Large intestine (tissue), 3 donors: ENCODE results near the gene MYOG. TPM values are rescaled to one million over a fixed set of nuclear protein-coding genes. Genes with fewer than 3 reads are reported as not detected.

Experiments
- DNase-seq, 2 donors: peaks; one replicate each; pipeline versions ENCODE4 v3.0.0 to v3.0.0-alpha.2; 2013
- H3K27ac ChIP-seq: one replicate; pipeline ENCODE4 v1.5.1; 2013; ENCODE audit warnings: low read length
- H3K27me3 ChIP-seq: 2 replicates; pipeline ENCODE4 v1.6.1; 2013; ENCODE audit warnings: low read length; ENCODE audit not compliant: control insufficient read depth, insufficient read depth
- H3K36me3 ChIP-seq: 2 replicates; pipeline ENCODE4 v1.6.1; 2013; ENCODE audit warnings: low read length; ENCODE audit not compliant: control insufficient read depth, insufficient read depth
- H3K4me1 ChIP-seq: one replicate; pipeline ENCODE4 v1.6.1; 2013; ENCODE audit warnings: low read length; ENCODE audit not compliant: control insufficient read depth, insufficient read depth
- H3K4me3 ChIP-seq: one replicate; pipeline ENCODE4 v1.5.1; 2013; ENCODE audit warnings: low read length
- H3K9me3 ChIP-seq: one replicate; pipeline ENCODE4 v1.6.1; 2013; ENCODE audit warnings: mild to moderate bottlenecking, low read depth, low read length, moderate library complexity; ENCODE audit not compliant: control insufficient read depth
- WGBS: methylation state at CpG from one replicate; pipeline ENCODE4 v1.1.5; 2013; ENCODE audit warnings: low lambda C conversion rate; ENCODE audit not compliant: insufficient coverage; 5-methylcytosine and 5-hydroxymethylcytosine counted together
- polyA plus RNA-seq: library from polyadenylated mRNA; unstranded; fragments of 120-200 nt; gene quantifications from one replicate; pipeline ENCODE4 v1.2.1, GENCODE V29; 2013

MYOG gene
- polyA plus RNA-seq, 1 donor, result 0.66 TPM

- Histone ChIP-seq H3K9me3 (peaks cover 11% of the 10 kb centered on the region), H3K36me3 (no peaks in the 10 kb centered on the region), H3K4me1 (no peaks in the 10 kb centered on the region), H3K27me3 (peaks cover 4% of the 10 kb centered on the region), H3K27ac (no peak overlapping the region), H3K4me3 (no peak overlapping the region)
- no peak for DNase-seq
- WGBS, result no CpG with 5 or more reads among the region's 8 CpGs
Observed at GRCh38 chr1:203098914-203099520, 13.2 kb upstream of the MYOG start.

- Histone ChIP-seq H3K36me3 (no peaks in the 10 kb centered on the region), H3K4me3 (no peak overlapping the region), H3K27ac (no peak overlapping the region), H3K9me3 (peaks cover 11% of the 10 kb centered on the region), H3K27me3 (peaks cover 4% of the 10 kb centered on the region), H3K4me1 (no peaks in the 10 kb centered on the region)
- WGBS, result no CpG with 5 or more reads among the region's 1 CpG
- no peak for DNase-seq
Observed at GRCh38 chr1:203098445-203098844, 12.6 kb upstream of the MYOG start.

- H3K36me3 ChIP-seq, result no peaks in the 10 kb centered on the region
- no CpG with 5 or more reads among the region's 1 CpG for WGBS
- peaks cover 11% of the 10 kb centered on the region for H3K9me3 ChIP-seq
- no peak for DNase-seq
- no peak overlapping the region for H3K27ac ChIP-seq
- H3K4me1 ChIP-seq, result no peaks in the 10 kb centered on the region
- no peak overlapping the region for H3K4me3 ChIP-seq
- H3K27me3 ChIP-seq, result peaks cover 5% of the 10 kb centered on the region
Observed at GRCh38 chr1:203097001-203097400, 11.2 kb upstream of the MYOG start.

DNA sequence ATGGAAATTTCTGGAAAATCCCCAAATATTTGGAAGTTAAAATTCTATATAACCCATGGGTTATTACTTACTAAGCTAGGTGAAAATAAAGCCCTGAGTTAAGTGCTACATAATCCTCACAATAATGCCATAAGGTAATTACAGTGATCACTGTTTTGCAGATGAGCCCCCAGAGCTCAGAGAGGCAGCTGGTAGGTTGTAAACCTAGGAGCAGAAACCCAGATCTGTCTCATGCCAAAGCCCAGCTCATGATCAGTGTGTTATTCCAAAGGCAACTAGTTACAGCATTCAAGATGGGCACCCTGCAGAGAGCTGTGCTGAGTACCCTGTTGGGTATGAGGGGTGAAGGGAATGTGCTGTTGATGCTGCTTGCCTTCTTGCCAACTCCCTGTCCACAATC is 10.8 kb upstream of the MYOG start:
- H3K27ac ChIP-seq, result no peak overlapping the region
- H3K36me3 ChIP-seq, result no peaks in the 10 kb centered on the region
- no peaks in the 10 kb centered on the region for H3K4me1 ChIP-seq
- peaks cover 8% of the 10 kb centered on the region for H3K27me3 ChIP-seq
- DNase-seq, result no peak
- peaks cover 11% of the 10 kb centered on the region for H3K9me3 ChIP-seq
- H3K4me3 ChIP-seq, result no peak overlapping the region

GRCh38 chr1:203095061-203095690 is 9.4 kb upstream of the MYOG start:
- WGBS, result 100% methylated on average over 1 of the region's 1 CpG
- Histone ChIP-seq H3K9me3 (peaks cover 11% of the 10 kb centered on the region), H3K36me3 (no peaks in the 10 kb centered on the region), H3K27ac (no peak overlapping the region), H3K27me3 (peaks cover 8% of the 10 kb centered on the region), H3K4me3 (no peak overlapping the region), H3K4me1 (no peaks in the 10 kb centered on the region)
- DNase-seq, result no peak

- no peak for DNase-seq
- Histone ChIP-seq H3K27ac (no peak overlapping the region), H3K4me1 (no peaks in the 10 kb centered on the region), H3K4me3 (no peak overlapping the region), H3K9me3 (peaks cover 11% of the 10 kb centered on the region), H3K36me3 (no peaks in the 10 kb centered on the region), H3K27me3 (peaks cover 11% of the 10 kb centered on the region)
- WGBS, result 100% methylated on average over 1 of the region's 1 CpG
Observed at GRCh38 chr1:203093754-203094410, 8.1 kb upstream of the MYOG start.

- no peak for DNase-seq
- 100% methylated on average over 1 of the region's 6 CpGs for WGBS
- Histone ChIP-seq H3K27me3 (peaks cover 19% of the 10 kb centered on the region), H3K9me3 (peaks cover 11% of the 10 kb centered on the region), H3K4me3 (no peak overlapping the region), H3K27ac (no peak overlapping the region), H3K36me3 (no peaks in the 10 kb centered on the region), H3K4me1 (no peaks in the 10 kb centered on the region)
Observed at GRCh38 chr1:203091761-203092330, 6.0 kb upstream of the MYOG start.

DNA sequence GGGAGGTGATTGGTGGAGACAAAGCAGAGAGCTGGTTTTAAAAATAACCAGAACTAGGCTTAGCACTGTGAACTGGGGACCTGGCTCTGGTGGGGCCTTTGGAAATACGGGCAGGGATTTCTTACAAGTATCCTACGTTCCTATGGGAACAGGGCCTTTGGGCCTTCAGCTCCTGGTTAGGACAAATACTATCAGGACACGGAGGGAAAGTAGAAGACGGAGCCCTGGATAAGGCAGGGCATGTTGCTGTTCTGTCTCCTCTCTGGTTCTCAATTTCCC is 5.3 kb upstream of the MYOG start:
- Histone ChIP-seq H3K4me3 (no peak overlapping the region), H3K36me3 (no peaks in the 10 kb centered on the region), H3K9me3 (peaks cover 11% of the 10 kb centered on the region), H3K4me1 (no peaks in the 10 kb centered on the region), H3K27me3 (peaks cover 19% of the 10 kb centered on the region), H3K27ac (no peak overlapping the region)
- no peak for DNase-seq
- no CpG with 5 or more reads among the region's 4 CpGs for WGBS

GRCh38 chr1:203090421-203091198 is 4.8 kb upstream of the MYOG start:
- Histone ChIP-seq H3K36me3 (no peaks in the 10 kb centered on the region), H3K4me3 (no peak overlapping the region), H3K9me3 (peaks cover 11% of the 10 kb centered on the region), H3K27me3 (peaks cover 19% of the 10 kb centered on the region), H3K27ac (no peak overlapping the region), H3K4me1 (no peaks in the 10 kb centered on the region)
- WGBS, result 60% methylated on average over 1 of the region's 6 CpGs
- no peak for DNase-seq

DNA sequence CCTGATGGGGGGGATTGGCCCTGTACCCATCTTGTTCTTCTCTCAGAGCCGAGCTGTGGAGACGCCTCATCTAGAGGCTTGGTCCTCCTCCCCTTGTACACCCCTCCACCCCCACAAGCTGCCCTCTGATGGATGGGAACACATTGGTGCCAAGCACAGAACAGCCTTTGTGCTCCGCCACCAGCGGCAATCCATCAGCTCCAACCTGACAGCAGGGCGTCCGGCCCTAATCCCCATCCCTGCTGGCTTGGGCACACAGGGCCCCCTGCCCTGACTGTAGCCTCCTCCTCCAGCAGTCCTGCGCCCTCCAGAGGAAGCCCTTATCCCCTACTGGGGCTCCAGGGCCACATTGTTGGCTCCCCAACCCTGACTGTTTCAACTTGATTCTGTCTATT is 3.8 kb upstream of the MYOG start:
- Histone ChIP-seq H3K9me3 (peaks cover 5% of the 10 kb centered on the region), H3K4me1 (no peaks in the 10 kb centered on the region), H3K4me3 (no peak overlapping the region), H3K27me3 (peaks cover 19% of the 10 kb centered on the region), H3K36me3 (no peaks in the 10 kb centered on the region), H3K27ac (no peak overlapping the region)
- no CpG with 5 or more reads among the region's 7 CpGs for WGBS
- no peak for DNase-seq
